IMR-90 (cell line): ENCODE results near the gene SCAF4. TPM values are rescaled to one million over a fixed set of nuclear protein-coding genes. Genes with fewer than 3 reads are reported as not detected.
"Not testable (repeated sequence)": the region's sequence is repeated elsewhere in the genome, so short reads cannot be mapped to it uniquely, and the experiment has no call there.

Experiments used
- ATAC-seq: fragments of 200-7000 bp; cut with Tn5 transposase; 2 replicates; pipeline ENCODE4 v1.9.1; 2020; ENCODE audit warnings: low read depth, mild to moderate bottlenecking, moderate library complexity
- BruUV-seq: library from RNA; stranded (reverse); fragments of 400-500 nt; replicated peaks from 2 replicates; lab custom pipeline; 2021; lab: Mats Ljungman, UMichigan
- CTCF ChIA-PET: fragments of 300-600 bp; formaldehyde crosslinking; extraction: SDS; loops from one replicate; lab custom pipeline; 2021; ENCODE audit warnings: antibody characterized with exemption; lab: Yijun Ruan, JAX
- POLR2A ChIA-PET: fragments of 300-600 bp; sonication (Branson Sonifier 250); formaldehyde crosslinking; loops from one replicate; lab custom pipeline; 2022; ENCODE audit warnings: antibody characterized with exemption; ENCODE audit not compliant: unreplicated experiment; lab: Charles Lee
- DNase-seq: peaks from one replicate; pipeline ENCODE4 v3.0.0; 2013
- H2AFZ ChIP-seq: replicated peaks from 2 replicates; pipeline ENCODE3; 2013; ENCODE audit warnings: low read length, mild to moderate bottlenecking; ENCODE audit not compliant: poor library complexity
- H2AK5ac ChIP-seq: 2 replicates; pipeline ENCODE4 v1.6.1; 2013; ENCODE audit warnings: low read depth, low read length, inconsistent platforms
- H2AK9ac ChIP-seq: replicated peaks from 2 replicates; pipeline ENCODE3; 2013; ENCODE audit warnings: mild to moderate bottlenecking, low read depth, low read length, moderate library complexity; ENCODE audit not compliant: poor library complexity
- H2BK120ac ChIP-seq: 2 replicates; pipeline ENCODE4 v1.6.1; 2013; ENCODE audit warnings: low read depth, low read length, inconsistent platforms
- H2BK15ac ChIP-seq: 3 replicates; pipeline ENCODE4 v1.6.1; 2013; ENCODE audit warnings: low read depth, low read length, inconsistent platforms
- H2BK20ac ChIP-seq: 2 replicates; pipeline ENCODE4 v1.6.1; 2013; ENCODE audit warnings: low read depth, mild to moderate bottlenecking, inconsistent platforms, low read length, moderate library complexity
- H2BK5ac ChIP-seq: 2 replicates; pipeline ENCODE4 v1.6.1; 2013; ENCODE audit warnings: mild to moderate bottlenecking, low read depth, low read length, inconsistent platforms; ENCODE audit not compliant: poor library complexity, severe bottlenecking
- H3K14ac ChIP-seq: replicated peaks from 2 replicates; pipeline ENCODE4 v1.6.1; 2013; ENCODE audit warnings: low read depth, low read length, inconsistent platforms
- H3K18ac ChIP-seq: 2 replicates; pipeline ENCODE4 v1.6.1; 2013; ENCODE audit warnings: low read depth, low read length, control low read depth
- H3K23ac ChIP-seq: 2 replicates; pipeline ENCODE4 v1.6.1; 2013; ENCODE audit warnings: low read depth, low read length, inconsistent platforms
- H3K27ac ChIP-seq: 2 replicates; pipeline ENCODE4 v1.5.1; 2013; ENCODE audit warnings: mild to moderate bottlenecking, control low read depth, low read length; ENCODE audit not compliant: insufficient read depth
- H3K27me3 ChIP-seq: 2 replicates; pipeline ENCODE4 v1.6.1; 2013; ENCODE audit warnings: low read length; ENCODE audit not compliant: control insufficient read depth, insufficient read depth
- H3K36me3 ChIP-seq: 2 replicates; pipeline ENCODE4 v1.6.1; 2013; ENCODE audit warnings: low read length, mixed read lengths; ENCODE audit not compliant: control insufficient read depth, insufficient read depth
- H3K4ac ChIP-seq: 2 replicates; pipeline ENCODE4 v1.6.1; 2013; ENCODE audit warnings: low read depth, low read length, inconsistent platforms
- H3K4me1 ChIP-seq: 2 replicates; pipeline ENCODE4 v1.6.1; 2013; ENCODE audit warnings: low read length, mixed read lengths; ENCODE audit not compliant: control insufficient read depth, insufficient read depth
- H3K4me2 ChIP-seq: 2 replicates; pipeline ENCODE4 v1.6.1; 2013; ENCODE audit warnings: low read depth, mild to moderate bottlenecking, control low read depth, low read length, moderate library complexity
- H3K4me3 ChIP-seq: 2 replicates; pipeline ENCODE4 v1.5.1; 2013; ENCODE audit warnings: low read depth, mild to moderate bottlenecking, control low read depth, low read length, moderate library complexity; ENCODE audit not compliant: insufficient read depth
- H3K56ac ChIP-seq: 2 replicates; pipeline ENCODE4 v1.6.1; 2013; ENCODE audit warnings: low read length, inconsistent platforms; ENCODE audit not compliant: insufficient read depth; ENCODE audit errors: extremely low read depth
- H3K79me1 ChIP-seq, 2 experiments: 2 replicates each; pipeline ENCODE4 v1.6.1; 2013; ENCODE audit warnings: low read length in 2 of 2, inconsistent platforms in 1 of 2, low read depth in 1 of 2
- H3K9ac ChIP-seq: 2 replicates; pipeline ENCODE4 v1.6.1; 2013; ENCODE audit warnings: low read depth, low read length, control low read depth
- H3K9me1 ChIP-seq: 2 replicates; pipeline ENCODE4 v1.6.1; 2013; ENCODE audit warnings: low read length, inconsistent platforms; ENCODE audit not compliant: insufficient read depth
- H3K9me3 ChIP-seq: 2 replicates; pipeline ENCODE4 v1.6.1; 2013; ENCODE audit warnings: low read length; ENCODE audit not compliant: control insufficient read depth, insufficient read depth
- H4K20me1 ChIP-seq: 2 replicates; pipeline ENCODE4 v1.6.1; 2013; ENCODE audit warnings: low read length, inconsistent platforms; ENCODE audit not compliant: insufficient read depth
- H4K5ac ChIP-seq: 2 replicates; pipeline ENCODE4 v1.6.1; 2013; ENCODE audit warnings: mild to moderate bottlenecking, low read depth, low read length, control low read depth
- H4K8ac ChIP-seq, 2 experiments: 2 replicates each; pipeline ENCODE4 v1.6.1; 2013; ENCODE audit warnings: low read depth in 2 of 2, low read length in 2 of 2, control low read depth in 1 of 2, inconsistent platforms in 1 of 2
- H4K91ac ChIP-seq: 2 replicates; pipeline ENCODE4 v1.6.1; 2013; ENCODE audit warnings: low read depth, low read length, inconsistent platforms; ENCODE audit not compliant: insufficient read depth
- WGBS, 2 experiments: methylation state at CpG; one replicate each; pipeline versions ENCODE4 v1.1.5 to v1.1.7; 2013; ENCODE audit warnings: missing lambda C conversion rate in 2 of 2; ENCODE audit not compliant: insufficient read length in 1 of 2; ENCODE audit errors: extremely low coverage in 2 of 2; 5-methylcytosine and 5-hydroxymethylcytosine counted together
- dilution Hi-C: fragments of 300-500 bp; cut with HindIII; formaldehyde crosslinking; loops from one replicate; pipeline ENCODE4 v1.14.3; 2018; ENCODE audit warnings: low sequenced_read_pairs; ENCODE audit not compliant: unreplicated experiment
- in situ Hi-C: fragments of 300-500 bp; cut with MboI; formaldehyde crosslinking; loops from 3 replicates; pipeline ENCODE4 v1.14.3; 2019; ENCODE audit warnings: low sequenced_read_pairs, inconsistent platforms, mixed read lengths
- intact Hi-C: fragments of 100-400 bp; cut with micrococcal nuclease; formaldehyde crosslinking; loops from 2 replicates; pipeline ENCODE4 v1.10.0; 2022
- polyA plus RNA-seq, 3 experiments: library from polyadenylated mRNA; depleted of rRNA; stranded (reverse); fragments of >200 nt; gene quantifications; 2 replicates each; pipeline ENCODE4 v1.2.3, GENCODE V29; 2012; ENCODE audit warnings: low replicate concordance in 1 of 3
- total RNA-seq: library from RNA; depleted of rRNA; stranded (reverse); fragments of >200 nt; gene quantifications from 2 replicates; pipeline ENCODE4 v1.2.3, GENCODE V29; 2012

The SCAF4 gene
- total and polyA plus RNA-seq, 2 of the 4 experiments (the other 2 are of a cell fraction) = 2.7 to 12.1 TPM

DNA sequence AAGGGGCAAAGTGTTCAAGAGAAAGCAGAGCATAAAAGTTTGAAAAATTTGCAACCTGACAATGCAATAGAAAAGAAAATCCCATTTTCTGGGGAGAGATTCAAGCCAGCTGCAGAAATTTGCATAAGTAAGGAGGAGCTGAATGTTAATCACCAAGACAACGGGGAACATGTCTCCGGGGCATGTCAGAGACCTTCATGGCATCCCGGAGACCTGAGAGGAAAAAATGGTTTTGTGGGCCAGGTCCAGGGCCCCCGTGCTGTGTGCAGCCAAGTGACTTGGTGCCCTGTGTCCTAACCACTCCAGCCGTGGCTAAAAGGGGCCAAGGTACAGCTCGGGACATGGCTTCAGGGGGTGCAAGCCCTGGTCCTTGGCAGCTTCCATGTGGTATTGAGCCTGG, 33.9 kb upstream of the SCAF4 start:
- dilution Hi-C loops, H3K27me3 ChIP-seq, H3K4me2 ChIP-seq, H4K91ac ChIP-seq, intact Hi-C loops, H3K56ac ChIP-seq, H3K9ac ChIP-seq, H3K18ac ChIP-seq, H3K9me1 ChIP-seq, H2AK9ac ChIP-seq, H4K8ac ChIP-seq, H2AK5ac ChIP-seq, H2BK20ac ChIP-seq, ATAC-seq, in situ Hi-C loops, H2BK5ac ChIP-seq, H3K4me3 ChIP-seq, H3K4me1 ChIP-seq, H3K27ac ChIP-seq, BruUV-seq, DNase-seq, H3K9me3 ChIP-seq, H3K23ac ChIP-seq, H4K5ac ChIP-seq, H2BK15ac ChIP-seq, H3K4ac ChIP-seq, H2AFZ ChIP-seq, CTCF ChIA-PET, H4K20me1 ChIP-seq, H3K14ac ChIP-seq, H3K36me3 ChIP-seq, H3K79me1 ChIP-seq, POLR2A ChIA-PET, H2BK120ac ChIP-seq: not testable (repeated sequence)
- 47% methylated on average over 3 of the region's 6 CpGs; no CpG with 5 or more reads in 1 of the 2 experiments for WGBS, 2 experiments
